NOMO-1 treated with dmso at 0.1 percent for 144 hours (cell line): ENCODE data around the gene FRZB.

ENCODE experiments used
- DNase-seq: peaks from one replicate; lab custom pipeline; 2025; ENCODE audit not compliant: unreplicated experiment; lab: John Stamatoyannopoulos, UW

FRZB gene

GRCh38 chr2:182845794-182846417 lies 20.5 kb downstream of the FRZB start:
- DNase-seq = no peak

- DNase-seq = no peak
These were observed 30.0 kb downstream of the FRZB start for GRCh38 chr2:182836451-182836850.

- no peak for DNase-seq
These were observed 32.1 kb downstream of the FRZB start for GRCh38 chr2:182834293-182834692.

GRCh38 chr2:182833084-182833854 lies 33.2 kb downstream of the FRZB start:
- DNase-seq = no peak

GRCh38 chr2:182831921-182832320 lies 34.5 kb downstream of the FRZB start:
- no peak for DNase-seq

- no peak for DNase-seq
These were observed 35.3 kb downstream of the FRZB start for GRCh38 chr2:182831101-182831500.

- no peak for DNase-seq
These were observed 39.1 kb downstream of the FRZB start for GRCh38 chr2:182827182-182827879.

GRCh38 chr2:182826496-182826895 lies 39.9 kb downstream of the FRZB start:
- no peak for DNase-seq

- no peak for DNase-seq
These were observed 40.4 kb downstream of the FRZB start for GRCh38 chr2:182826064-182826463.

GRCh38 chr2:182824767-182825158 lies 41.7 kb downstream of the FRZB start:
- DNase-seq = no peak

GRCh38 chr2:182824056-182824766 lies 42.2 kb downstream of the FRZB start:
- DNase-seq = no peak

- DNase-seq = no peak
These were observed 43.7 kb downstream of the FRZB start for GRCh38 chr2:182822733-182823132.

GRCh38 chr2:182821182-182821581 lies 45.3 kb downstream of the FRZB start:
- no peak for DNase-seq

GRCh38 chr2:182819412-182819811 lies 47.0 kb downstream of the FRZB start:
- no peak for DNase-seq

GRCh38 chr2:182818925-182819324 lies 47.5 kb downstream of the FRZB start:
- DNase-seq = no peak

- no peak for DNase-seq
These were observed 47.9 kb downstream of the FRZB start for GRCh38 chr2:182818501-182818900.

GRCh38 chr2:182817558-182817957 lies 48.9 kb downstream of the FRZB start:
- DNase-seq = no peak

GRCh38 chr2:182816866-182817265 lies 49.6 kb downstream of the FRZB start:
- no peak for DNase-seq

- DNase-seq = no peak
These were observed 51.6 kb downstream of the FRZB start for GRCh38 chr2:182814804-182815203.

GRCh38 chr2:182814380-182814779 lies 52.1 kb downstream of the FRZB start:
- DNase-seq = no peak

- DNase-seq = no peak
These were observed 56.4 kb downstream of the FRZB start for GRCh38 chr2:182810087-182810486.
